CD1c-positive myeloid dendritic cell (primary cell): ENCODE measurements around the gene TTC28.

Source experiments
- DNase-seq: peaks from one replicate; pipeline ENCODE4 v3.0.0-alpha.2; 2016; ENCODE audit errors: extremely low spot score

The TTC28 gene

GRCh38 chr22:28004021-28004420 is 675.6 kb downstream of the TTC28 start:
- no peak for DNase-seq

- no peak for DNase-seq
Measured at GRCh38 chr22:28002863-28003565, 676.6 kb downstream of the TTC28 start.

DNA sequence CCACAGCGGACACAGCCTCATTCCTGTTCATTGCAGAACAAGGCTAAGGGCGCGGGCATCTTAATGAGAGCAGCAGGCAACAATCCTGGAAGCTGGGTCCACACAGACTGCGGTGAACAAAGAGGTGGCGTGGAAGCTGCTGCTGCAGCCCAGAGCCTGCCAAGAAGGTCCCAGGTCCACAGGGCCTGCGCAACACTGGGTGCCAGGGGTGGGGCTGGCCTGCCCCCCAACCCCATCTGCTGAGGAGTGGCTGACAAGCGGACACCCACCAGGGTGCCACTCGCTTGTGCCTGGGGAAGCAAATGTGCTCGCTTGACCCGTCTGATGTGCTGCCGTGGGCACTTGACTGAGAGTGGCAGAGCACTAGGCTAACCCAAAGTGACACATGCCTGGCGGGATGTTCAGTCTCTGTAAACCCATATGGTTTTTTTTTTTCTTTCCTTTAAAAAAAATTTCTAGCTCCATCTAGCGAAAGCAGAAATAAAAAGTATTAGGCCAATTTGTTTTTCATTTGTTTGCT is 677.4 kb downstream of the TTC28 start:
- no peak for DNase-seq

- DNase-seq, result no peak
Measured at GRCh38 chr22:28001171-28001835, 678.3 kb downstream of the TTC28 start.

GRCh38 chr22:28000361-28000760 is 679.3 kb downstream of the TTC28 start:
- no peak for DNase-seq

DNA sequence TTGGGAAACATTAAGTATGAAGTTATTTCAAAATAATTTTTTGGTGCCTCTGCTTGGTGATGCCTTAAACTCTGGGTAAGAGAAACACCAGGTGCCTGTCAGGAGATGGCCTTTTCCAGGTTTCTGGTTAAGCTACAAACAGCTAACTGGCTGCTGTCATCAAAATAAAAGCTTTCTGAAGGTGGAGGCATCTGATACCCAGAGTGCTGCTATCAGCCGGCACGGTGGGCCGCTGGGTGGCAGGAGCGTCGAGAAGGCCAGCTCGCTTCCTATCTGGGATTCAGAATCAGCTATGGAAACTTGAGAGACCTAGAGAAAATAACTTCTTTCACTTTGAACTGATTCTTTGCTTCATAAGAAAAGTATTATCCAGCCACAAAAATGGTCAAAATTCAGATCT is 679.8 kb downstream of the TTC28 start:
- no peak for DNase-seq

DNA sequence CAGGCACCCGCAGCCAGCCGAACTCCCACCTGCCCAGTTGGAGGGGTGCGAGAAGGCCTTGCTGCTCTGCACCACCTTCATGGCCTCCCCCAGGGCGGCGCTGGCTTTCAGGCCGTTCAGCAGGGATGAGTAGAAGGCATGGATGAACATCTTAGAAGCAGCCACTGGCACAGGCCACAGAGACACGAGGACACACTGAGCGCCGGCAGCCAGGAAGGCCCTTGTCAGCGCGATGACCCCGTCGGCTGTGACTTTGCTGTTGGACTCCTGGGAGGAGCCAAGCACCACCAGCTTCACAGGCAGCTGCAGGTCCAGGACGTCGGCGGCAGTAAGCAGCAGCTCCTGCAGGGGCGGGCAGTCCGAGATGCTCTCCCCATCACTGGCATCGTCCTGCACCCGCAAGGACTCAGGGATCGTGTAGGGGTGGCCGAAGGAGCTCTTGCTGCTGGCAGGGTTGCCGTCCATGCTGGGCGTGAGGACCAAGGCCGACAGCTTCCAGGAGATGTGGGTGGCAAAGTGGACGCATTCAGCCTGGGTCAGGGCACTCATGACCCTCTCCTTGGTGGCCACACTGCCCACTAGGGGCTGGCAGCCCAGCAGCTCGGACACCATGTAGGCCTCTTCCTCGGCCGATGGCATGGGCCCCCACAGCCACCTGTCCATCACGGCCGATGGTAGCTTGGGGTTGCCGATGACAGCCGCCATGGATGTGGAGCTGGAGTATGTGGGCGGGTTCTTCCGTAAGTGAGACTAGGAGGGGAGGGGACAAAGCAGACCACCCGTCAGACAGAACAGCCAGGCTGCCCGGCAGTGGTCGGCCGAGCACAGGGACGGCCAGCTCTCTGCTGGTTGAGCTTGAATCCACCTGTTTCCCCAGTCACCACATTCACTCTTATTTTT is 680.9 kb downstream of the TTC28 start:
- no peak for DNase-seq

GRCh38 chr22:27997538-27997937 is 682.1 kb downstream of the TTC28 start:
- no peak for DNase-seq

GRCh38 chr22:27996981-27997380 is 682.7 kb downstream of the TTC28 start:
- DNase-seq, result no peak

DNA sequence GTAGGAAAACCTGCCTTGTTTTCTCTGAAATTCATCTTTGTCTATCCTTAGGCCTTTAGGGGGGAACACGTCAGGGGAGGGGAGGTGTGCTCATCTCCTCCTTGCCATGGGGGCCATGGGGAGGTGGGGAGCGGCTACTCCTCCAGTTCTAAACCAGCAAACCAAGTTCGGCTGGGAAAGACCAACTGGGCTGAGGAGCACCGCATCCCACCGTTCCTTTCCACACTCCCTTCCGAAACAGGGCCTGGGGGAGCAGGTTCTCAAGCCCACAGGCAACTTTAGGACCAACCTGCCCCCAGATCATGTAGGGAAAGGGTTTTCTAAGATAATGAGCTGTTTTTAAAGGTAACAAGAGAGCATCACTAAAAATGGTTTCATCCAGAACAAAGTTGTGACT is 683.1 kb downstream of the TTC28 start:
- DNase-seq, result no peak

- DNase-seq, result no peak
Measured at GRCh38 chr22:27995801-27996528, 683.7 kb downstream of the TTC28 start.

- DNase-seq, result peak; percentile 20
Measured at GRCh38 chr22:27994481-27995331, 684.9 kb downstream of the TTC28 start.

DNA sequence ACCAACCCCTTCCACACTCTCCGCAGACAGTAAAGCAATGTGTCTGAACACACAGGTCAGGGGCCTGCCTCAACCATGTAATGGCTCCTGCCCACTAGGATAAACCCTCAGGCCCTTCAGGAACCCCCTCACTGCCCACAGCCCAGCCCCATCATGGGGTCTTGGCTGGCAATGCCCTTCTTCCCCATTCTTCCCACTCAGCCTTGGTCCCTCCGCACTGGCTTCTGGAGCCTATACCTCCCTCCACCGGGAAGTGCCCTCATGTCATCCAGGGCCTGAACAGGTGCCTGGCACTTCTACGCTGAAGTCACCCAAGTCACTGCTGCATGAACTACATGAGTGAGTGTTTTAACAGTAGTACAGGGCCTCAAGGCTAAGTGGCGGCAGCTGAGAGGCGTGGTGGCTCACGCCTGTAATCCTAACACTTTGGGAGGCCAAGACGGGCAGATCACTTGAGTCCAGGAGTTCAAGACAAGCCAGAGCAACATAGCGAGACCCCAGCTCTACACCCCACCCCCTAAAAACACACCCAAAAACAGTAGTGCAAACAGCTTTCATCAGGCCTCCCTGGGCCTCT is 685.8 kb downstream of the TTC28 start:
- DNase-seq, result no peak

- no peak for DNase-seq
Measured at GRCh38 chr22:27993201-27993635, 686.4 kb downstream of the TTC28 start.

GRCh38 chr22:27992294-27993165 is 687.1 kb downstream of the TTC28 start:
- DNase-seq, result no peak

DNA sequence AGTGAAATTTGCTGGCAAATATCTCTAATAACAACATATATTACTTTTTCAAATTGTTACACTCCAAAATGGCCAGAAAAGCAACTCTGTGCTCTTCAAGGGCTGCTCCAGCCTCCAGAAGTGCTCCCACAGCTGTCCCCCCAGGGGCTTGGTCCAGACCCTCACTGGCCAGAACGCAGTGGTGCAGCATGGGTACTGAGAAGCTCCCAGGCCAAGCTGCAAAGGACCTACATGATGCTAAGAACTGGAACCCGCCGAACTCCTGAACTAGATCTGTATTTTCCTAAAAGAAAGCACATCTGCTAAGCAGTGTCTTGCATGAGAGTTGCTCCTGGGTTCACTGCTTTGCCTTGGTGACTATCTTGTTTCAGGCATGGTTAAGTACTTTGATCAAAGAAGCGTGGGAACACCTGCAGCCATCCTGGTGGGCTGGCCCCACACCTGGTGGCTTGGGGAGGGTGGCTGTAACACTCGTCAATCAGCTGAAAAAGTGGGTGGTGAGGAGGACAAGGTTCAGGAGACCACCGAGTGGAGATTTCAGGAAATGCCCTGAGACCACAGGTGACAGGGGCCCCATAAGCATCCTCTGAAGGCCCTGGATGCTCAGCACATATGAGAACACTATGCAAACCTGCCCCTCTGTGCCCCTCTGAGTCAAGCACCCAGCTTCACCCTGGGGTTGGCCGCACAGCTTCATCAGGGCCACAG is 687.9 kb downstream of the TTC28 start:
- DNase-seq, result no peak

GRCh38 chr22:27990879-27991278 is 688.8 kb downstream of the TTC28 start:
- DNase-seq, result peak; percentile 2

DNA sequence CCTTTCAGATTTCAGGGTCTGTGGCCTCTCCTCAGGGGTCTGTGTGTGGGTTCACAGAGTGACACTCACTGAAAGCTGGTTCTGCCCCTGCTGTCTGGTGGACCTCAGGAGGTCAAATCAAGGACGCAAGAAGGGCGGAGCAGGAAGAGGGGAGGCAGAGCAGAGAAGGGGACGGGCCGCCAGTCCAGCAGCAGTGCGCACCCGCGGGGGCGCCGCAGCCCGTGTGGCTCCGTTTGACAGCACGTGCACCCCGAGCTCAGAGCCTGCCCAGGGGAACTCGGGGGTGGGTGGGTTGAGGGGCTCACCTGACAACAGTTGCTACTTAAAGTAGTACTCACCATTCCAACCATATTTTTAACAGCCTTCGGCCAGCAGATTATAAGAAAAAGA is 689.2 kb downstream of the TTC28 start:
- DNase-seq, result no peak
